ENCODE data around the gene OR7D2.

OR7D2 gene

GRCh38 chr19:9148697-9149096, 30.1 kb upstream of the OR7D2 start:
- no peak for TF ChIP-seq ZFX (IDR thresholded peaks at IDR 0.05)
- no peak for TF ChIP-seq CTCF (conservative IDR thresholded peaks at IDR 0.05)
- H3K27ac ChIP-seq = no peak overlapping the region

GRCh38 chr19:9149997-9150396, 28.8 kb upstream of the OR7D2 start:
- TF ChIP-seq ZFX (IDR thresholded peaks at IDR 0.05) = no peak
- no peak for TF ChIP-seq CTCF (conservative IDR thresholded peaks at IDR 0.05)
- H3K27ac ChIP-seq = no peak overlapping the region

GRCh38 chr19:9150650-9151049, 28.1 kb upstream of the OR7D2 start:
- no peak for TF ChIP-seq ZFX (IDR thresholded peaks at IDR 0.05)
- no peak for TF ChIP-seq CTCF (conservative IDR thresholded peaks at IDR 0.05)
- H3K27ac ChIP-seq = no peak overlapping the region

GRCh38 chr19:9151367-9151766, 27.4 kb upstream of the OR7D2 start:
- no peak overlapping the region for H3K27ac ChIP-seq
- TF ChIP-seq CTCF (conservative IDR thresholded peaks at IDR 0.05) (no peak), ZFX (IDR thresholded peaks at IDR 0.05) (no peak)

- TF ChIP-seq CTCF (conservative IDR thresholded peaks at IDR 0.05) (no peak), ZFX (IDR thresholded peaks at IDR 0.05) (no peak)
Observed at GRCh38 chr19:9155591-9155990, 23.2 kb upstream of the OR7D2 start.

GRCh38 chr19:9156304-9156703, 22.5 kb upstream of the OR7D2 start:
- TF ChIP-seq ZFX (IDR thresholded peaks at IDR 0.05) (no peak), CTCF (conservative IDR thresholded peaks at IDR 0.05) (no peak)
- H3K27ac ChIP-seq = no peak overlapping the region

More at GRCh38 chr19:9155591-9155990, 23.2 kb upstream of the OR7D2 start:
- H3K27ac ChIP-seq = no peak overlapping the region

- H3K27ac ChIP-seq = no peak overlapping the region
- no peak for TF ChIP-seq CTCF (conservative IDR thresholded peaks at IDR 0.05)
- no peak for TF ChIP-seq ZFX (IDR thresholded peaks at IDR 0.05)
Observed at GRCh38 chr19:9159891-9160290, 18.9 kb upstream of the OR7D2 start.
